WERI-Rb-1 (cell line): ENCODE data around the gene EBF4.

Source experiments
- DNase-seq: peaks from one replicate; pipeline ENCODE4 v3.0.0-alpha.2; 2020
- H3K27ac ChIP-seq: fragments of 250-450 bp; sonication (Bioruptor Pico); 2 replicates; pipeline ENCODE4 v1.5.1; 2020; ENCODE audit warnings: mild to moderate bottlenecking, moderate library complexity
- H3K27me3 ChIP-seq: fragments of 250-450 bp; sonication (Bioruptor Pico); 2 replicates; pipeline ENCODE4 v1.5.1; 2021; ENCODE audit warnings: mild to moderate bottlenecking, low read depth, moderate library complexity; ENCODE audit not compliant: insufficient read depth, severe bottlenecking
- H3K36me3 ChIP-seq: fragments of 250-450 bp; sonication (Bioruptor Pico); 2 replicates; pipeline ENCODE4 v1.5.1; 2020; ENCODE audit warnings: mild to moderate bottlenecking, moderate library complexity
- H3K4me3 ChIP-seq: 2 replicates; pipeline ENCODE4 v1.5.1; 2011; ENCODE audit warnings: low read depth, mild to moderate bottlenecking, control low read depth, low read length
- H3K9me3 ChIP-seq: fragments of 250-450 bp; sonication (Bioruptor Pico); 2 replicates; pipeline ENCODE4 v1.5.1; 2021; ENCODE audit warnings: mild to moderate bottlenecking, moderate library complexity; ENCODE audit not compliant: severe bottlenecking
- TF ChIP-seq, protein P1 (sequence below): IDR thresholded peaks from 2 replicates; pipeline ENCODE4 v1.5.1; 2011; ENCODE audit warnings: low read depth, mild to moderate bottlenecking, control low read depth, inconsistent platforms, low read length

The EBF4 gene

DNA sequence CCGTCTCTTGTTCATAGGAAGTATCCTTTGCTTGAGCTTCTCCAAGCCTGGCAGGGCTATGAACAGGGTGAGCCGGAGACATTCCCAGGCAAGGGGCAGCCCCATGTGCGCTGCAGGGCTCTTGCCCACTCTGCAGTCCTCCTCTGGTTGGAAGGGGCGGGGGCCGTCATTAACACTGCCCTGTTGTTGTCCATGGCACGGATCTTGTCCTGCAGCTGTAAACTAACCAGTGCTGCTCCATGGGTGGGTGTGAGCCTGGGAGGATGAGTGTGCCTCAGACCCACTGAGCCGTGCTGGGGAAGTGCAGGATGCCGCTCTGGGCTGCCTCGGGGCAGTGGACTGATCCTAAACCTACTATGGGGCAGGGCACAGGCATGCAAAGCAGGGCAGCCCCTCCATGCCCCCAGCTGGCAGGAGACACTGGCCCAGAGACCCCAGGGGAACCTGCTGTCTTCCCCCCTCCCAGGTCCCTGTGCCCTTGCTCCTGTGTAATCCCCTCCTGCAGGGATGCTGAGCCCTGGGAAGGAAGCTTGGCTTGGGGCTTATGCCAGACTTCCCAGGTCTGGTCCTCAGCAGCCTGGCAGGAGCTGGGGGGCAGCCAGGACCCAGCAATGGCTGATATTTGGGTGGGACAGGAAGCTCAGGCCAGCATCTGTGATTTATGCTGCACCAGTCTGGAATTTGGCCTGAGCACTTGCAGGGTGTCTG, 8.5 kb downstream of the EBF4 start:
- TF ChIP-seq, protein P1, sequence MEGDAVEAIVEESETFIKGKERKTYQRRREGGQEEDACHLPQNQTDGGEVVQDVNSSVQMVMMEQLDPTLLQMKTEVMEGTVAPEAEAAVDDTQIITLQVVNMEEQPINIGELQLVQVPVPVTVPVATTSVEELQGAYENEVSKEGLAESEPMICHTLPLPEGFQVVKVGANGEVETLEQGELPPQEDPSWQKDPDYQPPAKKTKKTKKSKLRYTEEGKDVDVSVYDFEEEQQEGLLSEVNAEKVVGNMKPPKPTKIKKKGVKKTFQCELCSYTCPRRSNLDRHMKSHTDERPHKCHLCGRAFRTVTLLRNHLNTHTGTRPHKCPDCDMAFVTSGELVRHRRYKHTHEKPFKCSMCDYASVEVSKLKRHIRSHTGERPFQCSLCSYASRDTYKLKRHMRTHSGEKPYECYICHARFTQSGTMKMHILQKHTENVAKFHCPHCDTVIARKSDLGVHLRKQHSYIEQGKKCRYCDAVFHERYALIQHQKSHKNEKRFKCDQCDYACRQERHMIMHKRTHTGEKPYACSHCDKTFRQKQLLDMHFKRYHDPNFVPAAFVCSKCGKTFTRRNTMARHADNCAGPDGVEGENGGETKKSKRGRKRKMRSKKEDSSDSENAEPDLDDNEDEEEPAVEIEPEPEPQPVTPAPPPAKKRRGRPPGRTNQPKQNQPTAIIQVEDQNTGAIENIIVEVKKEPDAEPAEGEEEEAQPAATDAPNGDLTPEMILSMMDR: no peak
- no peaks in the 10 kb centered on the region for H3K9me3 ChIP-seq

DNA sequence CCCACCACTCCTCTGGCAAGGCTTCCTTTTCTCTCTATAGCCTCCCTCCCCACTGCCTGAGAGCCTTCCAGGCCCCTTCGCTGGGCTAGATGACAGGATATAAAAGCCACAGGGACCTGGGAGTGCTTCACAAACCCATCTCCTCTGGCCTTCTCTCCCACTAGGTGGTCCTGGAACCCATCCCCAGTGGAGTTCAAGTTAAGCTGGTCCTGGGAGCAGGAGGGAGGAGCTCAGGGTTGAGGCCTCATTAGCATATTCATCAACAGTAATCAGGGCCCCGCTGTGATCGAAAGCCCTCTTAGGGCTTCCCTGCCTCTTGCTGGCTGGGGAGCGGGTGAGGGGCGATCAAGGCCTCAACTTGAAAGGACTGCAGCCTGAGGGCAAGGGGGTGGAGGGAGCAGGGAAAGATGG, 9.1 kb downstream of the EBF4 start:
- no peak overlapping the region for H3K4me3 ChIP-seq
- no peak for DNase-seq
- H3K36me3 ChIP-seq: no peaks in the 10 kb centered on the region; the same call in 1 of the 2 replicates
- no peak overlapping the region for H3K27ac ChIP-seq
- TF ChIP-seq, protein P1: no peak
- no peaks in the 10 kb centered on the region for H3K27me3 ChIP-seq
- H3K9me3 ChIP-seq: no peaks in the 10 kb centered on the region

More for the DNA sequence above, 8.5 kb downstream of the EBF4 start:
- H3K27me3 ChIP-seq: no peaks in the 10 kb centered on the region
- DNase-seq: no peak
- H3K4me3 ChIP-seq: no peak overlapping the region
- H3K27ac ChIP-seq: no peak overlapping the region
- no peaks in the 10 kb centered on the region; the same call in 1 of the 2 replicates for H3K36me3 ChIP-seq

DNA sequence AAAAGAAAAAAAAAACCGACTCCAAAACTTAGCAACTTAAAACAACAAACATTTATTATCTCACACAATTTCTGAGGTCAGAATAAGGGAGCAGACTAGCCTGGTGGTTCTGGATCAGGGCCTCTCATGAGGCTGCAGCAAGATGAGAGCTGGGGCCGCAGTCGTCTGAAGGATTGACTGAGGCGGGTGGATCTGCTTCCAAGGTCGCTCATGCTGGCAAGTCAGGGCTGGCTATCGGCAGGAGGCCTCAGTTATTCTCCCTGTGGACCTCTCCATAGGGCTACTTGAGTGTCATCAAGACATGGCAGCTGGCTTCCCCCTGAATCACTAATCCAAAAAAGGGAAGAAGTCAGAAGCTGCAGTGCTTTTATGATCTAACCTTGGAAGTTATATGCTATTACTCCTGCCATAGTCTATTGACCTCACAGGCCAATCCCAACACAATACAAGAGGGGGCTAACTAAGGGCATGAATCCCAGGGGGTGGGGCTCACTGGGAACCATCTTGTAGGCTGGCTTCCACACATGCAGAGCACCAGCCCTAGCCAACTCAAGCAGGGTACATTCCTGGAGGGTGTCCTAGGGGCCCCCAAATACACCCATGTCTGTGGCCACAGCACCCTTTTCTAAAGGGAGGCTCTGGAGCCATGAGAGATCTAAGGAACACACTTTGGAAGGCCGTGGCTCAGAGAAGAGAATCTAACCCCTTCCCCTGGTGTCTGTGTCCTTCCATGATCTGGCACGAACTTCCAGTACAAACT, 11.3 kb downstream of the EBF4 start:
- H3K27me3 ChIP-seq: no peaks in the 10 kb centered on the region
- TF ChIP-seq, protein P1: no peak
- DNase-seq: no peak
- H3K36me3 ChIP-seq: peaks cover 4% of the 10 kb centered on the region; the same call in 1 of the 2 replicates
- no peak overlapping the region for H3K4me3 ChIP-seq
- H3K9me3 ChIP-seq: no peaks in the 10 kb centered on the region
- no peak overlapping the region for H3K27ac ChIP-seq

DNA sequence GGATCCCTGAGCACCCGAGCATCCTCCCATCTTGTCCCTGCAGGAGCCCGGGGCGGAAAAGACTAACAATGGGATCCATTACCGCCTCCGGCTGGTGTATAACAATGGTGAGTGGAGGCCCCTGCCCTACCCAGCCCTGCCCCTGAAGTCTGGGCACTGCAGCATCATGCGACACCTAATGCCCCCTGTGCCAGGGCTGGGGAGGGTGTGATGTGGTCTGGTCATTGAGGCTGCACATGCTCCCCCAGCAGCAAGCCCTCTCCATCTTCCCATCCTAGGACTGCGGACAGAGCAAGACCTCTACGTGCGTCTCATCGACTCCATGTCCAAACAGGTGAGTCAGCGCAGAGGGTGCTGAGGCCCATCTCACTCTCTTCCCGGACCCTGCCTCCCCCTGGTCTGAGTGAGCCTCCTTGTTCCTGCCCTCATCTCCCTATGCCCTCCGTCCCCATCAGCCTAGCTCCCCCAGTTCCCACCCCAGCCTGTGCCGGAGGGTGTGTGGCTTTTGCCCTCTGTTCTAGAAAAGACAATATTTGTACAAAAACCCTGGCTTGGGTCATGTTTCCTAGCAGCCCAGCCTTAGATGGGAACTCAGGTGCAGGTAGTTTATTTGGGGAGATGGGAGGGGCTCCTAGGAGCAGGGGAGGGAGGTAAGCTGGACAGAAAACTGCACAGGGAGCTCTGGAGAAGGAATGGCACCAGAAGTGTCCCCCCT, 13.5 kb downstream of the EBF4 start:
- Histone ChIP-seq H3K36me3 (peaks cover 4% of the 10 kb centered on the region; the same call in 1 of the 2 replicates), H3K9me3 (no peaks in the 10 kb centered on the region), H3K27ac (no peak overlapping the region), H3K27me3 (no peaks in the 10 kb centered on the region), H3K4me3 (no peak overlapping the region)
- TF ChIP-seq, protein P1: no peak
- no peak for DNase-seq

DNA sequence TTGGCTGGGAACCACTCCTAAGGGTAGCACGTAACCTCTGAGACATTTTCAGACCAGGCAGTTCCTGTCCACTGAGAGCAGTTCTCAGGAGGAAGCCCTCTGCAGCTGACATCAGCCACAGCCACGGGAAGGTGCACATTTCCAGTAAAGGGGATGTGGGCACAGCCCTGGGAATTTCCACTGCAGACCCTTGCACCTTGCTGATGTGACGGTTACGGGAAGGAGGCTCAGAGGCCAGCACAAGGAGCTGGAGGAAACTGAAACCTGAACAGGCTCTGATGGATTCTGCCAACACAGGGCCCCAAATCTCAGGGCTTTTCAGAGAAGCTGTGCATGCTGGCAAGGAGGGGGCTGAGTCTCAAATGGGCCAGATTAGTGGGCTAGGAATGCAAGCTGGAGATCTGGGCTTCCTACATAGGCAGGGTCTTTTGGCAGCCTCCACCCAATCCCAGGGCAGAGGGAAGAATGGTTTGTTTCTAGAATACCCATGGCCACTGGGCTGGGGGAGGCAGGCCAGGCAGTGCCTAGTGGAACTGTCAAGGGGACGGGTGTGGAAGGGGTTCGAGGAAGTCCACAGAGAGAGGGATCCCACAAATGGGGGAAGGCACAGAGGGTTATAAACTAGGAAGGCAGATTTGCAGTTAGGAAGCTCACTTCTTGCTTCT, 14.2 kb downstream of the EBF4 start:
- peak overlapping the region; percentile 9; the same call in 1 of the 2 replicates for H3K27ac ChIP-seq
- TF ChIP-seq, protein P1: no peak
- no peak overlapping the region for H3K4me3 ChIP-seq
- DNase-seq: no peak
- no peaks in the 10 kb centered on the region for H3K9me3 ChIP-seq
- H3K27me3 ChIP-seq: no peaks in the 10 kb centered on the region
- H3K36me3 ChIP-seq: peaks cover 4% of the 10 kb centered on the region; the same call in 1 of the 2 replicates
